Astrocyte (in vitro differentiated cells and primary cell): ENCODE results near the gene TRIM15.

Experiments used
- EZH2 ChIP-seq: IDR thresholded peaks from 2 replicates; pipeline ENCODE4 v1.6.1; 2012; ENCODE audit warnings: mild to moderate bottlenecking, low read length, inconsistent platforms; ENCODE audit not compliant: insufficient read depth
- TF ChIP-seq, protein P1 (sequence below): IDR thresholded peaks from 2 replicates; pipeline ENCODE4 v1.5.1; 2011; ENCODE audit warnings: low read depth, mild to moderate bottlenecking, inconsistent platforms, low read length, moderate library complexity; ENCODE audit not compliant: insufficient read depth

GRCh38 chr6:30116724-30117123 is 46.6 kb upstream of the TRIM15 start:
- TF ChIP-seq, protein P1, sequence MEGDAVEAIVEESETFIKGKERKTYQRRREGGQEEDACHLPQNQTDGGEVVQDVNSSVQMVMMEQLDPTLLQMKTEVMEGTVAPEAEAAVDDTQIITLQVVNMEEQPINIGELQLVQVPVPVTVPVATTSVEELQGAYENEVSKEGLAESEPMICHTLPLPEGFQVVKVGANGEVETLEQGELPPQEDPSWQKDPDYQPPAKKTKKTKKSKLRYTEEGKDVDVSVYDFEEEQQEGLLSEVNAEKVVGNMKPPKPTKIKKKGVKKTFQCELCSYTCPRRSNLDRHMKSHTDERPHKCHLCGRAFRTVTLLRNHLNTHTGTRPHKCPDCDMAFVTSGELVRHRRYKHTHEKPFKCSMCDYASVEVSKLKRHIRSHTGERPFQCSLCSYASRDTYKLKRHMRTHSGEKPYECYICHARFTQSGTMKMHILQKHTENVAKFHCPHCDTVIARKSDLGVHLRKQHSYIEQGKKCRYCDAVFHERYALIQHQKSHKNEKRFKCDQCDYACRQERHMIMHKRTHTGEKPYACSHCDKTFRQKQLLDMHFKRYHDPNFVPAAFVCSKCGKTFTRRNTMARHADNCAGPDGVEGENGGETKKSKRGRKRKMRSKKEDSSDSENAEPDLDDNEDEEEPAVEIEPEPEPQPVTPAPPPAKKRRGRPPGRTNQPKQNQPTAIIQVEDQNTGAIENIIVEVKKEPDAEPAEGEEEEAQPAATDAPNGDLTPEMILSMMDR, result no peak
- TF ChIP-seq EZH2, result no peak
